HG02623 (cell line): ENCODE results near the gene SESN3.
"Not testable (repeated sequence)": the region's sequence is repeated elsewhere in the genome, so short reads cannot be mapped to it uniquely, and the experiment has no call there.

ENCODE experiments used
- ATAC-seq: cut with Tn5 transposase; IDR thresholded peaks from one replicate; pipeline ENCODE4 v1.9.1; 2021; ENCODE audit warnings: moderate library complexity; ENCODE audit not compliant: unreplicated experiment

SESN3 gene

GRCh38 chr11:95252586-95252985, 21.6 kb upstream of the SESN3 start:
- ATAC-seq: no peak

- not testable (repeated sequence) for ATAC-seq
Observed at GRCh38 chr11:95251896-95252295, 20.9 kb upstream of the SESN3 start.

- peak; percentile 77 for ATAC-seq
Observed at GRCh38 chr11:95248666-95249467, 17.9 kb upstream of the SESN3 start.

- ATAC-seq: no peak
Observed at GRCh38 chr11:95247883-95248282, 16.9 kb upstream of the SESN3 start.

GRCh38 chr11:95247127-95247684, 16.2 kb upstream of the SESN3 start:
- ATAC-seq: no peak

GRCh38 chr11:95245581-95245980, 14.6 kb upstream of the SESN3 start:
- no peak for ATAC-seq

GRCh38 chr11:95245038-95245437, 14.0 kb upstream of the SESN3 start:
- ATAC-seq: no peak

GRCh38 chr11:95243673-95244072, 12.7 kb upstream of the SESN3 start:
- ATAC-seq: no peak

GRCh38 chr11:95242845-95243605, 12.0 kb upstream of the SESN3 start:
- no peak for ATAC-seq

- ATAC-seq: peak; percentile 42
Observed at GRCh38 chr11:95242091-95242844, 11.3 kb upstream of the SESN3 start.

GRCh38 chr11:95241681-95242081, 10.7 kb upstream of the SESN3 start:
- peak; percentile 62 for ATAC-seq

- no peak for ATAC-seq
Observed at GRCh38 chr11:95239871-95240649, 9.1 kb upstream of the SESN3 start.

GRCh38 chr11:95232666-95233065, 1.7 kb upstream of the SESN3 start:
- no peak for ATAC-seq

GRCh38 chr11:95231881-95232605, 1.0 kb upstream of the SESN3 start:
- no peak for ATAC-seq

- peak; percentile 3 for ATAC-seq
Observed at GRCh38 chr11:95230810-95231126, 234 bp downstream of the SESN3 start.

- ATAC-seq: peak; percentile 1
Observed at GRCh38 chr11:95229993-95230809, 801 bp downstream of the SESN3 start.

- ATAC-seq: no peak
Observed at GRCh38 chr11:95229199-95229992, 1.6 kb downstream of the SESN3 start.

GRCh38 chr11:95228081-95228749, 2.8 kb downstream of the SESN3 start:
- ATAC-seq: no peak
